ENCODE data around the gene OR8S1. TPM values are rescaled to one million over a fixed set of nuclear protein-coding genes. Genes with fewer than 3 reads are reported as not detected.

The OR8S1 gene
- not detected in 2 replicates for total RNA-seq

GRCh38 chr12:48525332-48525731, at the start of gene OR8S1:
Gene OR8S1, plus strand, starts transcription at chr12:48525632. Its CDS starts 0 bp downstream, at chr12:48525632.

GRCh38 chr12:48482198-48482597, 43.2 kb upstream of the OR8S1 start, which contains the start of gene C12orf54:
Gene C12orf54, plus strand, starts transcription at chr12:48482498. Its CDS starts 799 bp downstream, at chr12:48483297.

GRCh38 chr12:48569946-48570345, 44.5 kb downstream of the OR8S1 start, which contains the start of gene LALBA:
Gene LALBA, minus strand, starts transcription at chr12:48570046. Its CDS starts 26 bp downstream, at chr12:48570020.

Other genes with a start within 250 kb of the OR8S1 start
- 2.0 and 5.6 TPM in 2 replicates for gene ZNF641, start 174.7 kb upstream of the OR8S1 start, total RNA-seq
- gene ANP32D, start 53.1 kb upstream of the OR8S1 start, total RNA-seq, result not detected in 2 replicates
- 1.5 and 2.6 TPM in 2 replicates for gene C12orf54, start 43.1 kb upstream of the OR8S1 start, total RNA-seq
- not detected in 2 replicates for gene LALBA, start 44.4 kb downstream of the OR8S1 start, total RNA-seq
- gene KANSL2, start 156.6 kb downstream of the OR8S1 start, total RNA-seq, result 47.7 and 61.9 TPM in 2 replicates
- gene CCNT1, start 191.1 kb downstream of the OR8S1 start, total RNA-seq, result 14.7 and 21.4 TPM in 2 replicates